Ecto neural progenitor cell (in vitro differentiated cells): Measurements from ENCODE around the gene MRPL52.
"Not testable (repeated sequence)": the region's sequence is repeated elsewhere in the genome, so short reads cannot be mapped to it uniquely, and the experiment has no call there.

Experiments used
- DNase-seq: peaks from one replicate; pipeline ENCODE4 v3.0.0-alpha.2; 2018; ENCODE audit warnings: low spot score

MRPL52 gene

GRCh38 chr14:22839159-22839779, 9.6 kb downstream of the MRPL52 start:
- DNase-seq = no peak

GRCh38 chr14:22841311-22841710, 11.6 kb downstream of the MRPL52 start:
- DNase-seq = no peak

DNA sequence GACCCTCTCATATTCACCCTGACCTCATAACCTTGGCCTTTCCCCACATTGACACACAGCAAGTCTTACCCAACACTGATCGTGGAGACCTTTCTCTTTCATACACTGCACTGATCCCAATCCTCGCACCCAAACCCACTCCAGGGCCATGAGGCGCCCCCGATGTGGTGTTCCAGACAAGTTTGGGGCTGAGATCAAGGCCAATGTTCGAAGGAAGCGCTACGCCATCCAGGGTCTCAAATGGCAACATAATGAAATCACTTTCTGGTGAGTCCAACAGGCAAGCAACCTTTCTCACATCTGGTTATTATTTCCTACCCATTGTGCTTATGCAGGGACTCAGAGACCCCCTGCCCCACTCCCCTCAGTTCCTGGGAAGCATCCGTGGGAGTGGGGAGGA, 12.1 kb downstream of the MRPL52 start:
- DNase-seq = no peak

- no peak for DNase-seq
Observed at GRCh38 chr14:22842211-22843122, 12.8 kb downstream of the MRPL52 start.

DNA sequence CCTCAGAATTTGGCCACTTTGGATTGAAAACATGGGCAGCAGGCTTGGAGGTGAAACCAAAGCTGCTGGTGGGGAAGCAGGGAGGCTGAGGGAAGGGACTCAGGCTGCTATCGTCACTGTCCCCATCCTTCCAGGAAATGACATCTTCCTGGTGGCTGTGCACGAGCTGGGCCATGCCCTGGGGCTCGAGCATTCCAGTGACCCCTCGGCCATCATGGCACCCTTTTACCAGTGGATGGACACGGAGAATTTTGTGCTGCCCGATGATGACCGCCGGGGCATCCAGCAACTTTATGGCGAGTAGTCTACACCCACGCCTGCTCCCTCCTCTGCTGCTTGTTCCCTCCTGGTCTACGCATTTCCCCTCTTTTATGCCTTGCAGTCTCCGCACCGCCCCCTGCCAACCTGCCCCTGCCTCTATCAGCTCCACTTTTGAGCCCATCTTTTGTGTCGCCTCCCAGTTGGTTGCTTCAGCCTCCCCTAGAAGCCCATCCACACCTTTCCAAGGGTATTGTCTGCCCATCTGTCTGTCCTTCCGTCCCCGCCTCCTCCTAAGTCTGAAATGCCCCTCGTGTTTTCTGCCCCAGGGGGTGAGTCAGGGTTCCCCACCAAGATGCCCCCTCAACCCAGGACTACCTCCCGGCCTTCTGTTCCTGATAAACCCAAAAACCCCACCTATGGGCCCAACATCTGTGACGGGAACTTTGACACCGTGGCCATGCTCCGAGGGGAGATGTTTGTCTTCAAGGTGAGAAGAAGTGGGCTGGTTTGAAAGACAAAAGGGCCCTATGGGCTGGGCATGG, 13.6 kb downstream of the MRPL52 start:
- DNase-seq = no peak

- DNase-seq = no peak
Observed at GRCh38 chr14:22844221-22845102, 14.8 kb downstream of the MRPL52 start.

DNA sequence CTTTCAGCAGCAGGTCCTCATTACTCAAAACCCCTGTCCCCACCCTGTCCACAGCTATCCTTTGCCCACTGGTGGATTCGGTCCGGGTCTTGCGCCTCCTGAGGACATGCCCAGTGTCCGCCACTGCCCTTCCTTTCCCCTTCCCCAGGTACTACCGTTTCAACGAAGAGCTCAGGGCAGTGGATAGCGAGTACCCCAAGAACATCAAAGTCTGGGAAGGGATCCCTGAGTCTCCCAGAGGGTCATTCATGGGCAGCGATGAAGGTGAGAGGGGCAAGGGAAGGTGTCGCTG, 15.4 kb downstream of the MRPL52 start:
- no peak for DNase-seq

GRCh38 chr14:22845821-22846625, 16.3 kb downstream of the MRPL52 start:
- no peak for DNase-seq

DNA sequence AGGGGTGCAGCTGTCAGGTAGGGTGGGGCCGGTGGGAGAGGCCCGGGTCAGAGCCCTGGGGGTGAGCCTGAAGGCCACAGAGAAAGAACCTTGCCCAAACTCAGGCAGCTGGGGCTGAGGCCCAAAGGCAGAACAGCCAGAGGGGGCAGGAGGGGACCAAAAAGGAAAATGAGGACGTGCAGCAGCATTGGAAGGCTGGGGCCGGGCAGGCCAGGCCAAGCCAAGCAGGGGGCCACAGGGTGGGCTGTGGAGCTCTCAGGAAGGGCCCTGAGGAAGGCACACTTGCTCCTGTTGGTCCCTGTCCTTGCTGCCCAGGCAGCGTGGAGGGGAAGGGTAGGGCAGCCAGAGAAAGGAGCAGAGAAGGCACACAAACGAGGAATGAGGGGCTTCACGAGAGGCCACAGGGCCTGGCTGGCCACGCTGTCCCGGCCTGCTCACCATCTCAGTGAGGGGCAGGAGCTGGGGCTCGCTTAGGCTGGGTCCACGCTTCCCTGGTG, 17.2 kb downstream of the MRPL52 start:
- no peak for DNase-seq

DNA sequence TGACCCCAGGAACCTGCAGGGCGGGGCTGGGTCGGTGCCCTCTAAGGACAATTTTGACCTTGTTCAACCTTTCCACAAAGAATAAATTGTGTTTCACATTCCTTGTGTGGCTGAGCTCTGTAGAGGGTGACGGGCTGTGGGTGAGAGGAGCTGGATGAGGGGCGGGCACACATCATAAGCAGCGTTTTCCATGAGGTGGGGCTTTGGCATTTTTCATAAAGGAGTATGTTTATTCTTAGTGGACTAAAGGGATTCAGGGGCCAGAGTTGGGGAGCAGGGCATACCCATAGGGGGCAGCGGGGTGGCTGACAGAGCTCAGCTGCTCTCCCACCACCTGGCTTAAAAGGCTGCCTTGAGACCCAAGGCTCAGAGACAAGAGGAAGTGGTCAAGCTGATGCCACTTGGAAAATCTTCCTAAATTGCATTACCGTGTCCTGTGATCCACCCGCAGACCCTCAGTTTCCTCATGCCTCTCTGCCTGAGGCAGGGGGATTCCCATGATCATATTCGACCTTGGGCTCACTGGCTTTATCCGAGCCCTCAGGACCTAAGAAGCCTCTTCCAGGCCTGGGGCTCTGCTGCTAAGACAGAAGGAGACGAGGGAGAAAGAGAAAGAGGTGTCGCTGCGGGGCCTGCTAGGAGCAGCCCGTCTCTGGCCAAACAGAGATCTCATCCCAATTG, 18.1 kb downstream of the MRPL52 start:
- DNase-seq = no peak

DNA sequence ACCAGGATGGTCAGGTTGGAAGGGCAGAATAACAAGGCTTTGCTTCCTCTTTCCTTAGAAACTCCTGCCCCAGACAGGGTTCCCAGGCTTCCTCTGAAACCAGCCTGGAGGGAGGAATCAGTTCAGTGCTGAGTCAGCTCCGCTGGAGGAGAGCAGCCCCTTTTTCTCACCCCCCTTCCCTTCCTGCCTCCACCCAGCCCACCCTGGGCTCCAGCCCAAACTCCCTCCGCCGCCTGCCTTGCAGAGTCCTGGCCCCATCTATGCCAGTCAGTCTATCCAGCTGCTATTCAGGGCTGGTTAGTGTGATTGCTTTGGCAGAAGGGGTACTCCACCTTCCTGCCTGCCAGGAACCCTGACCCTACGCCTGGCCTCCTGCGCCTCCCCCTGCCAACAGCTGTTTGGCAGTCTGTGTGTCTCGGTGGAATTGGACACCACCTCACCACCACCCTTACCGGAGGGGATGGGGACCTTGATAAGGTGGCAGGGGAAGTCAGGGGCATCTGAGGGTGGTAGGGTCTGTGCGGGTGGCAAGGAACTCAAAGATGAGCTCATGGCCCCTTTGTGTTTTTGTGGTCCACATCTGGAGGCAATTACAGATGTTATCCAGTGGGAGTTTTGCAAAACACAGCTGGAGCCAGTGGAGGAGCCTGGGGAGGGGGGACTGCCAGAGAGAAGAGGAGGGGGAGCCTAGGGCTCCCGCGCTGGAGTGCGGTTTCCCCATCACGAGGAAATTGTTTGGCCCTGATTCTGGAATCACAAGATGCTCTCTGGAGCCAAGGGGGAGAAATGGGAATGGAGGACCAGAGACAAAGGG, 18.9 kb downstream of the MRPL52 start:
- DNase-seq = no peak

GRCh38 chr14:22849212-22849819, 19.6 kb downstream of the MRPL52 start:
- no peak for DNase-seq

DNA sequence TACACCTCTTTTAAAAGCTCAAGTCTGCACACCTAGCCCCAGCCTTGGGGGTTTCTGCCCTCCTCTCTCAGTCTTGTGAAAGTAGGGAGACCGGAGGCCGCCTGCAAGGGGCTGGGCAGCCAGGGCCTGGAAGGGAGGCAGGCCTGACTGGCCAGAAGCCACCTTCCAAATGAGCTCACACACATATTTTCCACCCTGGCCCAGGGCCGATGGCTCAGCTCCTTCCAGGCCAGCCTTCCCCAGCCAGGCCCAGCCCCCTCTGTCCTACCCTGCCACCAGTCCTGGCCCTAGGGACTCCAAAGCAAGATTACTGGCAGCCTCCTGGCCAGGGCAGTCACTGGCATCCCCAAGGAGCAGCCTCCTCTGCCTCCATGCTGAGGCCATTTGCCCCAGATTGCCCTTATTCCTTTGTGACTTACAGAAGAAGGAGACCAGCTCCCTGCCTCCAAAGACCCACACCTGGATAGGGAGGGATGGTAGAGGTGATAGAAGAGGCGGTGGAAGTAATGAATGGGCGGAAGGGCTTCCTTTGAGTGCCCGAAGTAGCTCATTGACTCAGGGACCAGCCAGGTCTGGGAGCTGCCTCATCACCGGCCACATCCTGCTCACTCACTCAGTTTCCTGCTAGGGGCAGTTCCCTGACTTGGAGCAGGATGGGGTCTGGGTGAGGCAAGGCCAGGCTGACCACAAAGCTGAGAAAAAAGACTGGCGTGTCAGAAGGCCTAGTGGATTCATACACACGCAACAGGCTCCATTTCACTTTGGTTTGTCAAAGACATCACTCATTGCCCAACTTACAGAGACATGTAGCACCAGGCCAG, 21.5 kb downstream of the MRPL52 start:
- DNase-seq = no peak

GRCh38 chr14:22852178-22852577, 22.5 kb downstream of the MRPL52 start:
- DNase-seq = not testable (repeated sequence)

DNA sequence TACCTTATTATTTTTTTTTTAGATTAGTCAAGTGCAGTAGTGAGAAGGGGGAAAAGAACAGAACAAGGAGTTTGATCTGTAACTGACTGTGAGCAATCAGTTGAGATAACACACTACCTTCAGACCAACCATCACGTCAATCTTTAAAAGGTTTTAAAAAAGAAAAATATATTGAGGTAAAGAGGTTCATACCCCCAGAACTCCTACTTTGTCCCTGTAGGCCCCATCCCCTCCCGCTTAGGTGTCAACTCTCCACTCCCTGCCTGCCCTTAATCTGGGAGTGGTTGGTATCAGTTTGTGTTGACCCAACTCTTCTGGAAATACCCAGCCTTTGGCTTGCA, 22.9 kb downstream of the MRPL52 start:
- DNase-seq = no peak

DNA sequence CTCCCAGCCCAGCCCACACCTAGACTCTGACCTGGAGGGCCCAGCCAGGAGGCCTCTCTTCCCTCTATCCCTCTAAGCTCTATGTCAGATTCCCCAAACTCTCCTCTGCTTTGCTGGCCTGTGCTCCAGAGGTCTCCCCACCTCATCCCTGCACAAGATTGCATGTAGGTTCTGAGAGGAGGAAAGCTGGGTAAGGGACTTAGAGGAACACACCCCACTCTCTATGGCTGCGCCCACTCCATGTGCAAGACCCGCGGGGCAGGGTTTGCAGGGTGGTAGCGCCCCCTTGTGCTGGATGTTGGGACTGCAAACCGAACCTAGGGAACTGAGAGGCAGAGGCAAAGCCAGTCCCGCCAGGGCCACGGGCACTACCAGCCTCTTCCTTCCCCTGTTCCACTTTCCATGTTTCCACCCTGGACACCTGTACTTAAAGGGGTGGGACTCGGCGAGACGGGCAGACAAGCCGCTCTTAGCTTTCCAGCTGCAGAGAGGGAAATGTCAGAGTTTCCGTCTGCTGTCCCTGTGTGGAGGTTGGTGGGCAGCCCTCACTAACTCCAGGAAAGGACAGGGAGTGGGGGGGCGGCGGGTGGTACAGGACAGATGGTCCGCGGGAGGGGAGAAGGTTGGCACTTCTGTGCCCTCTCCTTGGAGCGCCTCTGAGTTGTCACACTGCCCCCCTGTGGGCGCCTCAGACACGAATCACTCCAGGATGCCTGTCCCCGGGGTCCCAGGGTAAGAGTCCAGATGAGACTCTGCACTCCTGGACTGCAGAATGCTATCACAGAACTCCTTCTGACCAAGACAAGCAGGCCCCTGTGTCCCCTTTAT, 23.5 kb downstream of the MRPL52 start:
- DNase-seq = peak; percentile 94

DNA sequence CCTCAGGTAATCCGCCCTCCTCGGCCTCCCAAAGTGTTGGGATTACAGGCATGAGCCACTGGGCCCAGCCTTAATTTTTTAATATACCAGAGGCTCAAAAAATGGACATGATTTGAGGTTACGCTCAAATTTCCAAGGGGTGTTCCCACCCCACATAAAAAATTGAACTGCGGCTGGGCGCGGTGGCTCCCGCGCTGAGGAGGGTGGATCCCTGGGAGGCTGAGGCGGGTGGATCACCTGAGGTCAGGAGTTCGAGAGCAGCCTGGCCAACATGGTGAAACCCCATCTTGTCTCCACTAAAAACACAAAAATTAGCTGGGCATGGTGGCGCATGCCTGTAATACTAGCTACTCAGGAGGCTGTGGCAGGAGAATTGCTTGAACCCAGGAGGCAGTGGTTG, 24.6 kb downstream of the MRPL52 start:
- not testable (repeated sequence) for DNase-seq
